GM23338 (cell line): ENCODE data around the gene ATP2B1.

ENCODE experiments used
- CREB1 ChIP-seq: fragments of 250-450 bp; sonication (Bioruptor Pico); IDR thresholded peaks from 2 replicates; pipeline ENCODE4 v1.5.0; 2020; ENCODE audit warnings: low read depth, mild to moderate bottlenecking, moderate library complexity
- EZH2 ChIP-seq: fragments of 200-600 bp; sonication (generic); IDR thresholded peaks from one replicate; pipeline ENCODE4 v1.8.0; 2017; ENCODE audit warnings: antibody characterized with exemption, mild to moderate bottlenecking, low read depth; ENCODE audit not compliant: unreplicated experiment
- EZH2phosphoT487 ChIP-seq: fragments of 200-600 bp; sonication (generic); IDR thresholded peaks from one replicate; pipeline ENCODE4 v1.8.1; 2018; ENCODE audit warnings: antibody characterized with exemption; ENCODE audit not compliant: unreplicated experiment
- NANOG ChIP-seq: IDR thresholded peaks from 2 replicates; pipeline ENCODE4 v1.6.1; 2016; ENCODE audit warnings: antibody characterized with exemption, borderline replicate concordance
- POLR2AphosphoS5 ChIP-seq: IDR thresholded peaks from 2 replicates; pipeline ENCODE4 v1.6.1; 2016; ENCODE audit warnings: antibody characterized with exemption, low read depth
- TF ChIP-seq, protein P1 (sequence below), 2 experiments: fragments of 200-600 bp in 1 of 2; sonication (generic) in 1 of 2; conservative IDR thresholded peaks; 2 replicates each; pipeline versions ENCODE4 v1.5.1 to v1.6.1; 2016 to 2017; ENCODE audit warnings: antibody characterized with exemption in 2 of 2, low read depth in 2 of 2, mild to moderate bottlenecking in 2 of 2, moderate library complexity in 1 of 2
- TF ChIP-seq, protein P2 (sequence below): IDR thresholded peaks from one replicate; pipeline ENCODE4 v1.6.1; 2018; ENCODE audit warnings: antibody characterized with exemption; ENCODE audit not compliant: unreplicated experiment
- TF ChIP-seq, protein P3 (sequence below): fragments of 250-450 bp; sonication (Bioruptor Pico); IDR thresholded peaks from 2 replicates; pipeline ENCODE4 v1.5.0; 2020; ENCODE audit warnings: mild to moderate bottlenecking, moderate library complexity

DNA sequence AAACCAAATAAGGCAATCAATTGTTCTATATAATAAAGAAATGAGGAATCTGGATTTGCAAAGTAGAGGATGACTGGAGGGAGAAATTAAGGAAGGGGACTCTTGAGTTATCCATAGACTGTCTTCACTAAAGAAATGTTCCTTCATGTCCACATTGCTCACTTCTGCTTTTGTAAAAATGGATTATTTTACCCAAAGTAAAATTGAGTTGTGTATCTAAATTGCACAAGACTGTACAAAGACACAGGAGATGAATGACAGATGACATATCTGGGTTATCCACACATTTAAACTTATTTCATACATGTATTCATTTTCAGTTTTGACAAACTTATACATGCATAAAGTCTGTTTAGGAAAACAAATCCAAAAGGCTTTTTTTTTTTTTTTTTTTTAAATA lies 11.3 kb downstream of the ATP2B1 start:
- TF ChIP-seq, protein P1, sequence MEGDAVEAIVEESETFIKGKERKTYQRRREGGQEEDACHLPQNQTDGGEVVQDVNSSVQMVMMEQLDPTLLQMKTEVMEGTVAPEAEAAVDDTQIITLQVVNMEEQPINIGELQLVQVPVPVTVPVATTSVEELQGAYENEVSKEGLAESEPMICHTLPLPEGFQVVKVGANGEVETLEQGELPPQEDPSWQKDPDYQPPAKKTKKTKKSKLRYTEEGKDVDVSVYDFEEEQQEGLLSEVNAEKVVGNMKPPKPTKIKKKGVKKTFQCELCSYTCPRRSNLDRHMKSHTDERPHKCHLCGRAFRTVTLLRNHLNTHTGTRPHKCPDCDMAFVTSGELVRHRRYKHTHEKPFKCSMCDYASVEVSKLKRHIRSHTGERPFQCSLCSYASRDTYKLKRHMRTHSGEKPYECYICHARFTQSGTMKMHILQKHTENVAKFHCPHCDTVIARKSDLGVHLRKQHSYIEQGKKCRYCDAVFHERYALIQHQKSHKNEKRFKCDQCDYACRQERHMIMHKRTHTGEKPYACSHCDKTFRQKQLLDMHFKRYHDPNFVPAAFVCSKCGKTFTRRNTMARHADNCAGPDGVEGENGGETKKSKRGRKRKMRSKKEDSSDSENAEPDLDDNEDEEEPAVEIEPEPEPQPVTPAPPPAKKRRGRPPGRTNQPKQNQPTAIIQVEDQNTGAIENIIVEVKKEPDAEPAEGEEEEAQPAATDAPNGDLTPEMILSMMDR (conservative IDR thresholded peaks at IDR 0.05; ENCODE audit: low read depth in 2 of 2), result no peak
- TF ChIP-seq EZH2 (no peak), NANOG (no peak), CREB1 (CRISPR knock-in tag) (no peak), POLR2AphosphoS5 (no peak), EZH2phosphoT487 (no peak)
- TF ChIP-seq, protein P2, sequence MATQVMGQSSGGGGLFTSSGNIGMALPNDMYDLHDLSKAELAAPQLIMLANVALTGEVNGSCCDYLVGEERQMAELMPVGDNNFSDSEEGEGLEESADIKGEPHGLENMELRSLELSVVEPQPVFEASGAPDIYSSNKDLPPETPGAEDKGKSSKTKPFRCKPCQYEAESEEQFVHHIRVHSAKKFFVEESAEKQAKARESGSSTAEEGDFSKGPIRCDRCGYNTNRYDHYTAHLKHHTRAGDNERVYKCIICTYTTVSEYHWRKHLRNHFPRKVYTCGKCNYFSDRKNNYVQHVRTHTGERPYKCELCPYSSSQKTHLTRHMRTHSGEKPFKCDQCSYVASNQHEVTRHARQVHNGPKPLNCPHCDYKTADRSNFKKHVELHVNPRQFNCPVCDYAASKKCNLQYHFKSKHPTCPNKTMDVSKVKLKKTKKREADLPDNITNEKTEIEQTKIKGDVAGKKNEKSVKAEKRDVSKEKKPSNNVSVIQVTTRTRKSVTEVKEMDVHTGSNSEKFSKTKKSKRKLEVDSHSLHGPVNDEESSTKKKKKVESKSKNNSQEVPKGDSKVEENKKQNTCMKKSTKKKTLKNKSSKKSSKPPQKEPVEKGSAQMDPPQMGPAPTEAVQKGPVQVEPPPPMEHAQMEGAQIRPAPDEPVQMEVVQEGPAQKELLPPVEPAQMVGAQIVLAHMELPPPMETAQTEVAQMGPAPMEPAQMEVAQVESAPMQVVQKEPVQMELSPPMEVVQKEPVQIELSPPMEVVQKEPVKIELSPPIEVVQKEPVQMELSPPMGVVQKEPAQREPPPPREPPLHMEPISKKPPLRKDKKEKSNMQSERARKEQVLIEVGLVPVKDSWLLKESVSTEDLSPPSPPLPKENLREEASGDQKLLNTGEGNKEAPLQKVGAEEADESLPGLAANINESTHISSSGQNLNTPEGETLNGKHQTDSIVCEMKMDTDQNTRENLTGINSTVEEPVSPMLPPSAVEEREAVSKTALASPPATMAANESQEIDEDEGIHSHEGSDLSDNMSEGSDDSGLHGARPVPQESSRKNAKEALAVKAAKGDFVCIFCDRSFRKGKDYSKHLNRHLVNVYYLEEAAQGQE, result no peak
- TF ChIP-seq, protein P3, sequence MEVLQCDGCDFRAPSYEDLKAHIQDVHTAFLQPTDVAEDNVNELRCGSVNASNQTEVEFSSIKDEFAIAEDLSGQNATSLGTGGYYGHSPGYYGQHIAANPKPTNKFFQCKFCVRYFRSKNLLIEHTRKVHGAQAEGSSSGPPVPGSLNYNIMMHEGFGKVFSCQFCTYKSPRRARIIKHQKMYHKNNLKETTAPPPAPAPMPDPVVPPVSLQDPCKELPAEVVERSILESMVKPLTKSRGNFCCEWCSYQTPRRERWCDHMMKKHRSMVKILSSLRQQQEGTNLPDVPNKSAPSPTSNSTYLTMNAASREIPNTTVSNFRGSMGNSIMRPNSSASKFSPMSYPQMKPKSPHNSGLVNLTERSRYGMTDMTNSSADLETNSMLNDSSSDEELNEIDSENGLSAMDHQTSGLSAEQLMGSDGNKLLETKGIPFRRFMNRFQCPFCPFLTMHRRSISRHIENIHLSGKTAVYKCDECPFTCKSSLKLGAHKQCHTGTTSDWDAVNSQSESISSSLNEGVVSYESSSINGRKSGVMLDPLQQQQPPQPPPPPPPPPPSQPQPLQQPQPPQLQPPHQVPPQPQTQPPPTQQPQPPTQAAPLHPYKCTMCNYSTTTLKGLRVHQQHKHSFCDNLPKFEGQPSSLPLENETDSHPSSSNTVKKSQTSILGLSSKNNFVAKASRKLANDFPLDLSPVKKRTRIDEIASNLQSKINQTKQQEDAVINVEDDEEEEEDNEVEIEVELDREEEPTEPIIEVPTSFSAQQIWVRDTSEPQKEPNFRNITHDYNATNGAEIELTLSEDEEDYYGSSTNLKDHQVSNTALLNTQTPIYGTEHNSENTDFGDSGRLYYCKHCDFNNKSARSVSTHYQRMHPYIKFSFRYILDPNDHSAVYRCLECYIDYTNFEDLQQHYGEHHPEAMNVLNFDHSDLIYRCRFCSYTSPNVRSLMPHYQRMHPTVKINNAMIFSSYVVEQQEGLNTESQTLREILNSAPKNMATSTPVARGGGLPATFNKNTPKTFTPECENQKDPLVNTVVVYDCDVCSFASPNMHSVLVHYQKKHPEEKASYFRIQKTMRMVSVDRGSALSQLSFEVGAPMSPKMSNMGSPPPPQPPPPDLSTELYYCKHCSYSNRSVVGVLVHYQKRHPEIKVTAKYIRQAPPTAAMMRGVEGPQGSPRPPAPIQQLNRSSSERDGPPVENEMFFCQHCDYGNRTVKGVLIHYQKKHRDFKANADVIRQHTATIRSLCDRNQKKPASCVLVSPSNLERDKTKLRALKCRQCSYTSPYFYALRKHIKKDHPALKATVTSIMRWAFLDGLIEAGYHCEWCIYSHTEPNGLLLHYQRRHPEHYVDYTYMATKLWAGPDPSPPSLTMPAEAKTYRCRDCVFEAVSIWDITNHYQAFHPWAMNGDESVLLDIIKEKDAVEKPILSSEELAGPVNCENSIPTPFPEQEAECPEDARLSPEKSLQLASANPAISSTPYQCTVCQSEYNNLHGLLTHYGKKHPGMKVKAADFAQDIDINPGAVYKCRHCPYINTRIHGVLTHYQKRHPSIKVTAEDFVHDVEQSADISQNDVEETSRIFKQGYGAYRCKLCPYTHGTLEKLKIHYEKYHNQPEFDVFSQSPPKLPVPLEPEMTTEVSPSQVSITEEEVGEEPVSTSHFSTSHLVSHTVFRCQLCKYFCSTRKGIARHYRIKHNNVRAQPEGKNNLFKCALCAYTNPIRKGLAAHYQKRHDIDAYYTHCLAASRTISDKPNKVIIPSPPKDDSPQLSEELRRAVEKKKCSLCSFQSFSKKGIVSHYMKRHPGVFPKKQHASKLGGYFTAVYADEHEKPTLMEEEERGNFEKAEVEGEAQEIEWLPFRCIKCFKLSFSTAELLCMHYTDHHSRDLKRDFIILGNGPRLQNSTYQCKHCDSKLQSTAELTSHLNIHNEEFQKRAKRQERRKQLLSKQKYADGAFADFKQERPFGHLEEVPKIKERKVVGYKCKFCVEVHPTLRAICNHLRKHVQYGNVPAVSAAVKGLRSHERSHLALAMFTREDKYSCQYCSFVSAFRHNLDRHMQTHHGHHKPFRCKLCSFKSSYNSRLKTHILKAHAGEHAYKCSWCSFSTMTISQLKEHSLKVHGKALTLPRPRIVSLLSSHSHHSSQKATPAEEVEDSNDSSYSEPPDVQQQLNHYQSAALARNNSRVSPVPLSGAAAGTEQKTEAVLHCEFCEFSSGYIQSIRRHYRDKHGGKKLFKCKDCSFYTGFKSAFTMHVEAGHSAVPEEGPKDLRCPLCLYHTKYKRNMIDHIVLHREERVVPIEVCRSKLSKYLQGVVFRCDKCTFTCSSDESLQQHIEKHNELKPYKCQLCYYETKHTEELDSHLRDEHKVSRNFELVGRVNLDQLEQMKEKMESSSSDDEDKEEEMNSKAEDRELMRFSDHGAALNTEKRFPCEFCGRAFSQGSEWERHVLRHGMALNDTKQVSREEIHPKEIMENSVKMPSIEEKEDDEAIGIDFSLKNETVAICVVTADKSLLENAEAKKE, result no peak
